DMS153 treated with DMSO at 0.1 percent for 48 hours (cell line): ENCODE results near the gene KDM2A.

Source experiments
- DNase-seq: peaks from one replicate; lab custom pipeline; 2025; ENCODE audit not compliant: unreplicated experiment; lab: John Stamatoyannopoulos, UW

Gene KDM2A

GRCh38 chr11:67300256-67300755 lies 181.2 kb downstream of the KDM2A start:
- no peak for DNase-seq

GRCh38 chr11:67300756-67301312 lies 181.8 kb downstream of the KDM2A start:
- no peak for DNase-seq

GRCh38 chr11:67301313-67301921 lies 182.4 kb downstream of the KDM2A start:
- DNase-seq: no peak

- DNase-seq: peak; percentile 20
Measured at GRCh38 chr11:67301951-67302516, 183.0 kb downstream of the KDM2A start.

GRCh38 chr11:67302571-67303131 lies 183.6 kb downstream of the KDM2A start:
- no peak for DNase-seq

- peak; percentile 52 for DNase-seq
Measured at GRCh38 chr11:67303132-67303834, 184.2 kb downstream of the KDM2A start, which contains the start of gene SSH3. TSS of gene SSH3 (plus strand) at chr11:67303530. CDS start at chr11:67303626, 96 bp downstream.

- DNase-seq: no peak
Measured at GRCh38 chr11:67303835-67304411, 184.9 kb downstream of the KDM2A start.

- no peak for DNase-seq
Measured at GRCh38 chr11:67304511-67305113, 185.5 kb downstream of the KDM2A start.

GRCh38 chr11:67306769-67307544 lies 187.9 kb downstream of the KDM2A start:
- DNase-seq: no peak

GRCh38 chr11:67307545-67308001 lies 188.5 kb downstream of the KDM2A start:
- no peak for DNase-seq
